Smooth muscle cell (in vitro differentiated cells): ENCODE results near the gene ACKR1. TPM values are rescaled to one million over a fixed set of nuclear protein-coding genes. Genes with fewer than 3 reads are reported as not detected.

Experiments used
- DNase-seq: peaks from one replicate; lab custom pipeline; 2025; ENCODE audit not compliant: unreplicated experiment; lab: John Stamatoyannopoulos, UW
- H2AFZ ChIP-seq: fragments of 200-600 bp; sonication (generic); 2 replicates; pipeline ENCODE4 v1.6.0; 2016; ENCODE audit warnings: antibody characterized with exemption, low read depth, mild to moderate bottlenecking
- H3F3A ChIP-seq: fragments of 200-600 bp; sonication (generic); 2 replicates; pipeline ENCODE4 v1.6.0; 2017; ENCODE audit warnings: antibody characterized with exemption, low read depth
- H3K27ac ChIP-seq: fragments of 200-600 bp; sonication (generic); 2 replicates; pipeline ENCODE4 v1.5.1; 2016; ENCODE audit warnings: low read depth, mild to moderate bottlenecking
- H3K27me3 ChIP-seq: fragments of 200-600 bp; sonication (generic); 2 replicates; pipeline ENCODE4 v1.6.1; 2016; ENCODE audit warnings: low read depth, mild to moderate bottlenecking
- H3K36me3 ChIP-seq: fragments of 200-600 bp; sonication (generic); 2 replicates; pipeline ENCODE4 v1.5.1; 2016; ENCODE audit warnings: low read depth
- H3K4me1 ChIP-seq: fragments of 200-600 bp; sonication (generic); 2 replicates; pipeline ENCODE4 v1.5.1; 2016; ENCODE audit warnings: low read depth
- H3K4me2 ChIP-seq: fragments of 200-600 bp; sonication (generic); 2 replicates; pipeline ENCODE4 v1.6.0; 2016; ENCODE audit warnings: mild to moderate bottlenecking
- H3K4me3 ChIP-seq: fragments of 200-600 bp; sonication (generic); 2 replicates; pipeline ENCODE4 v1.5.1; 2016; ENCODE audit warnings: mild to moderate bottlenecking
- H3K79me2 ChIP-seq: fragments of 200-600 bp; sonication (generic); 2 replicates; pipeline ENCODE4 v1.6.0; 2016; ENCODE audit warnings: low read depth, mild to moderate bottlenecking
- H3K9ac ChIP-seq: fragments of 200-600 bp; sonication (generic); 2 replicates; pipeline ENCODE4 v1.6.0; 2016; ENCODE audit warnings: low read depth
- H3K9me3 ChIP-seq: fragments of 200-600 bp; sonication (generic); replicated peaks from 2 replicates; pipeline ENCODE4 v1.5.1; 2016; ENCODE audit warnings: low read depth
- H4K20me1 ChIP-seq: fragments of 200-600 bp; sonication (generic); 2 replicates; pipeline ENCODE4 v1.6.0; 2016; ENCODE audit warnings: low read depth
- WGBS: methylation state at CpG from one replicate; pipeline ENCODE4 v1.1.7; 2016; ENCODE audit warnings: low lambda C conversion rate; 5-methylcytosine and 5-hydroxymethylcytosine counted together
- polyA plus RNA-seq: library from polyadenylated mRNA; unstranded; fragments of >200 nt; fragmentation: Nextera tagmentation; extraction: Ambion mirVana; gene quantifications from 2 replicates; pipeline ENCODE4 v1.2.1, GENCODE V29; 2016
- total RNA-seq: library from RNA; depleted of rRNA; stranded (reverse); fragments of >200 nt; gene quantifications from 2 replicates; pipeline ENCODE4 v1.2.3, GENCODE V29; 2014
- TF ChIP-seq, protein P1 (sequence below): fragments of 200-600 bp; sonication (generic); IDR thresholded peaks from 2 replicates; pipeline ENCODE4 v1.5.1; 2017; ENCODE audit warnings: borderline replicate concordance, mild to moderate bottlenecking, antibody characterized with exemption; ENCODE audit not compliant: insufficient read depth, poor library complexity, severe bottlenecking

ACKR1 gene
- total and polyA plus RNA-seq, 2 experiments from 2014 or later: 0.04 to 0.25 TPM

DNA sequence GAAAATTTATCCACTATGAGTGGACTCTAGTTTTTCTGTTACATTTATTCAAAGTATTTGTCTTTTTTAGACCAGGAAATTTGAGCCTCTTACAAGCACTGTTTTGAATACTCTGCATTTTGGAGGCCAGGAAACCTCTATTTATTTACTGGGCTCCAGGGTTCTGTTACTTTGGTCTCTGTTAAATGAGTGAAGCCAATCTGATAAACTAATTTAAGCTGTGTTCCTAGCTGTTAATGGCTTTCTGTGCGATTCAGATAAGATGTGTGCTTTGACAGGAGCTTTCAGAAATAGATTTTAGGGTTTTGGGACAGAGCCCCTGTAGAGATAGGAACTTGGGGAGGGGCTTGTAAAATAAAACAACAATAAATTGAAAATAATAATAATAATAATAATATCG is 23.9 kb downstream of the ACKR1 start:
- TF ChIP-seq, protein P1, sequence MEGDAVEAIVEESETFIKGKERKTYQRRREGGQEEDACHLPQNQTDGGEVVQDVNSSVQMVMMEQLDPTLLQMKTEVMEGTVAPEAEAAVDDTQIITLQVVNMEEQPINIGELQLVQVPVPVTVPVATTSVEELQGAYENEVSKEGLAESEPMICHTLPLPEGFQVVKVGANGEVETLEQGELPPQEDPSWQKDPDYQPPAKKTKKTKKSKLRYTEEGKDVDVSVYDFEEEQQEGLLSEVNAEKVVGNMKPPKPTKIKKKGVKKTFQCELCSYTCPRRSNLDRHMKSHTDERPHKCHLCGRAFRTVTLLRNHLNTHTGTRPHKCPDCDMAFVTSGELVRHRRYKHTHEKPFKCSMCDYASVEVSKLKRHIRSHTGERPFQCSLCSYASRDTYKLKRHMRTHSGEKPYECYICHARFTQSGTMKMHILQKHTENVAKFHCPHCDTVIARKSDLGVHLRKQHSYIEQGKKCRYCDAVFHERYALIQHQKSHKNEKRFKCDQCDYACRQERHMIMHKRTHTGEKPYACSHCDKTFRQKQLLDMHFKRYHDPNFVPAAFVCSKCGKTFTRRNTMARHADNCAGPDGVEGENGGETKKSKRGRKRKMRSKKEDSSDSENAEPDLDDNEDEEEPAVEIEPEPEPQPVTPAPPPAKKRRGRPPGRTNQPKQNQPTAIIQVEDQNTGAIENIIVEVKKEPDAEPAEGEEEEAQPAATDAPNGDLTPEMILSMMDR: no peak
- no peaks in the 10 kb centered on the region for H3K79me2 ChIP-seq
- no peaks in the 10 kb centered on the region for H3F3A ChIP-seq
- WGBS: 59% methylated on average over 2 of the region's 2 CpGs
- H3K9ac ChIP-seq: no peak overlapping the region
- H3K4me2 ChIP-seq: no peak overlapping the region
- H3K4me3 ChIP-seq: no peak overlapping the region
- no peaks in the 10 kb centered on the region for H3K9me3 ChIP-seq
- H3K27ac ChIP-seq: no peak overlapping the region
- H3K36me3 ChIP-seq: no peaks in the 10 kb centered on the region
- H3K4me1 ChIP-seq: no peaks in the 10 kb centered on the region
- H4K20me1 ChIP-seq: no peaks in the 10 kb centered on the region
- DNase-seq: no peak
- H3K27me3 ChIP-seq: no peaks in the 10 kb centered on the region
- no peak overlapping the region for H2AFZ ChIP-seq

DNA sequence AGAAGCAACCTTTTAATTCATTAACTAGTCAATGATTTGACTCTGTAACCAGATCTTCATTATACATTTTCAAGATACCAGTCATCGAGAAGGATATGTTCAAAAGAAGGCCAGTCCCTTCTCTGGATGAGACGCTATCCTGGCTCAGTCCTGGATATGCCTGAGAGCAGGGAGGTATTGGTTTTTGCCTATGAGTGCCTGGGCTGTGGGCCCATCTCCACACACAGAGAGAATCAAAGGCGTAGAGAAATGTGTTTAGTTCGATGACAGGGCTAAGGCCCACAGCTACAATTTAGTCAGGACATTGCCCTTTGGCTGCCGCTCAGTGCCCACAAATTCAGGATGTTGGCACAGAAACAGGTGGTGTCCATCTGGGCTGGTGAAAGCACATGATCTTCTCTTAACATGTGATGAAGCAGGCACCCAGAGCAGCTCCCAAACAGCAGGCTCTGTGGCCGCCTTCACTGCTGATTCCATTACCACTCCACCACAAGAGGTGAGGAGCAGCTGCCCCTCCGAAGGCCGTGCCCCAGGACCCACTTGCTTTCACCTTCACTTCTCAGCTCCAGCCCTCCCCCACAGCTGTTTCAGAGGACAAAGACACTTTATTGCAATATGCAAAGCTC is 24.7 kb downstream of the ACKR1 start:
- H3F3A ChIP-seq: no peaks in the 10 kb centered on the region
- H3K27ac ChIP-seq: no peak overlapping the region
- TF ChIP-seq, protein P1: no peak
- no peak overlapping the region for H3K4me3 ChIP-seq
- H2AFZ ChIP-seq: no peak overlapping the region
- no peaks in the 10 kb centered on the region for H3K9me3 ChIP-seq
- H3K4me2 ChIP-seq: no peak overlapping the region
- WGBS: 72% methylated on average over 8 of the region's 8 CpGs
- H3K9ac ChIP-seq: no peak overlapping the region
- no peaks in the 10 kb centered on the region for H3K36me3 ChIP-seq
- H3K79me2 ChIP-seq: no peaks in the 10 kb centered on the region
- no peaks in the 10 kb centered on the region for H3K4me1 ChIP-seq
- no peaks in the 10 kb centered on the region for H4K20me1 ChIP-seq
- no peaks in the 10 kb centered on the region for H3K27me3 ChIP-seq
- no peak for DNase-seq

- no peaks in the 10 kb centered on the region for H4K20me1 ChIP-seq
- no peaks in the 10 kb centered on the region for H3K36me3 ChIP-seq
- H3K27ac ChIP-seq: no peak overlapping the region
- H3K4me1 ChIP-seq: no peaks in the 10 kb centered on the region
- no peak overlapping the region for H3K4me2 ChIP-seq
- H3K9ac ChIP-seq: no peak overlapping the region
- no peak overlapping the region for H2AFZ ChIP-seq
- no peaks in the 10 kb centered on the region for H3K27me3 ChIP-seq
- no peak for DNase-seq
- no peaks in the 10 kb centered on the region for H3F3A ChIP-seq
- WGBS: 4% methylated on average over 1 of the region's 1 CpG
- no peaks in the 10 kb centered on the region for H3K9me3 ChIP-seq
- TF ChIP-seq, protein P1: no peak
- no peak overlapping the region for H3K4me3 ChIP-seq
- no peaks in the 10 kb centered on the region for H3K79me2 ChIP-seq
Measured at GRCh38 chr1:159229896-159230295, 25.2 kb downstream of the ACKR1 start.
